ENCODE data around the gene SARDH. TPM values are rescaled to one million over a fixed set of nuclear protein-coding genes. Genes with fewer than 3 reads are reported as not detected.
A peak's percentile ranks its signal among the peaks of the same experiment; 100 is the strongest.

Gene SARDH
- total RNA-seq, 3 donors from 2014 or later, result 3.6 to 5.5 (median 5.0) TPM

GRCh38 chr9:133653638-133654037 is 84.5 kb downstream of the SARDH start:
- Mint-ChIP-seq H3K27me3 (ENCODE audit: low read depth) (peaks cover 53% of the 10 kb centered on the region), H3K9me3 (no peaks in the 10 kb centered on the region)
- no peak for ATAC-seq

GRCh38 chr9:133650026-133650425 is 88.1 kb downstream of the SARDH start:
- no peak for DNase-seq
- no peak for ATAC-seq
- peaks cover 2% of the 10 kb centered on the region for H3K4me1 Mint-ChIP-seq (ENCODE audit: low read depth)
- peaks cover 27% of the 10 kb centered on the region for H3K27me3 Mint-ChIP-seq (ENCODE audit: low read depth)
- H3K36me3 Mint-ChIP-seq (ENCODE audit: insufficient read depth), result no peaks in the 10 kb centered on the region
- H3K9me3 Mint-ChIP-seq, result no peaks in the 10 kb centered on the region
- no peak overlapping the region for H3K4me3 Mint-ChIP-seq

More at GRCh38 chr9:133653638-133654037, 84.5 kb downstream of the SARDH start:
- Mint-ChIP-seq H3K36me3 (ENCODE audit: insufficient read depth) (no peaks in the 10 kb centered on the region), H3K4me3 (no peak overlapping the region), H3K4me1 (ENCODE audit: low read depth) (peaks cover 20% of the 10 kb centered on the region)
- no peak for DNase-seq

DNA sequence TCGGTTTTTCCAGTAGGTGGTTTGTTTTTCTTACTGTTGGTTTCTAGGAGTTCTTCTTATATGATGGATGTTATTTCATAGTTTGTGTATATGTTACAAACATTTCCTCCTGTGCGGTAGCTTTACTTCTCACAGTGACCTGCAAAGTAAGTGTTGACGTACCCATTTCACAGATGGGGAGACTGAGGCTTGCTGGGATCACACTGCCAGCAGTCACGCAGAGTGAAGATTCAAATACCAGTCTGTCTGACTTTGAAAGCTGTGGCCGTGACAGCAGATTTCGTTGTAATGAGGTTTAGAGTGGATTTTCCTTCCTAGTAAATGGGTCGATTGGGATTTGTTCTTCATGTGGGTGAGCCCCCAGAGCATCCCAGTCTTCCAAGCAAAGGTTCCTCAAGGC is 89.0 kb downstream of the SARDH start:
- Mint-ChIP-seq H3K4me3 (no peak overlapping the region), H3K9me3 (no peaks in the 10 kb centered on the region), H3K27me3 (ENCODE audit: low read depth) (peaks cover 24% of the 10 kb centered on the region), H3K4me1 (ENCODE audit: low read depth) (peaks cover 2% of the 10 kb centered on the region), H3K36me3 (ENCODE audit: insufficient read depth) (no peaks in the 10 kb centered on the region)
- DNase-seq, result no peak
- ATAC-seq, result no peak

GRCh38 chr9:133647765-133648469 is 90.2 kb downstream of the SARDH start:
- Mint-ChIP-seq H3K4me3 (no peak overlapping the region), H3K36me3 (ENCODE audit: insufficient read depth) (no peaks in the 10 kb centered on the region), H3K27me3 (ENCODE audit: low read depth) (peaks cover 18% of the 10 kb centered on the region), H3K4me1 (ENCODE audit: low read depth) (peaks cover 2% of the 10 kb centered on the region), H3K9me3 (no peaks in the 10 kb centered on the region)
- ATAC-seq (no peak), DNase-seq (no peak)

DNA sequence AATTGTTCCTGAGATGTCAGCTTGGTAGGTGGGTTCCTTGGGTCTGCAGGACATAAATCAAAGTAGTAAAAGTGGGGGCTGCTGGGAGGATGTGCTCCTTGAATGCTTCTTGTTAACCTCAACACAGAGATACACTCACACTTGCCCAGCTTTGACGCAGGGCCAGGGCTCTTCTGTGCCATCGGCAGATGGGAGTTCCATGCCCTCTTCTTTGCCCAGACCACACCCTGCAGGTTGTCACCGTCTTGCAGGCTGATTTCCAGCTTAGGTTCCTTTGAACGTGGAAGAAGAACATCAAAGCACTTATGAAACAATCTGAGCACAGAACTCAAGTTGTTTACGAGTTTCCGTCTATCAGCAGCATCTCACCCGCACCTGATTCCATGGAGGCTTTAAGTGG is 91.0 kb downstream of the SARDH start:
- no peak for ATAC-seq
- Mint-ChIP-seq H3K4me1 (ENCODE audit: low read depth) (peaks cover 2% of the 10 kb centered on the region), H3K4me3 (no peak overlapping the region), H3K9me3 (no peaks in the 10 kb centered on the region), H3K36me3 (ENCODE audit: insufficient read depth) (no peaks in the 10 kb centered on the region), H3K27me3 (ENCODE audit: low read depth) (peaks cover 14% of the 10 kb centered on the region)
- DNase-seq, result no peak

DNA sequence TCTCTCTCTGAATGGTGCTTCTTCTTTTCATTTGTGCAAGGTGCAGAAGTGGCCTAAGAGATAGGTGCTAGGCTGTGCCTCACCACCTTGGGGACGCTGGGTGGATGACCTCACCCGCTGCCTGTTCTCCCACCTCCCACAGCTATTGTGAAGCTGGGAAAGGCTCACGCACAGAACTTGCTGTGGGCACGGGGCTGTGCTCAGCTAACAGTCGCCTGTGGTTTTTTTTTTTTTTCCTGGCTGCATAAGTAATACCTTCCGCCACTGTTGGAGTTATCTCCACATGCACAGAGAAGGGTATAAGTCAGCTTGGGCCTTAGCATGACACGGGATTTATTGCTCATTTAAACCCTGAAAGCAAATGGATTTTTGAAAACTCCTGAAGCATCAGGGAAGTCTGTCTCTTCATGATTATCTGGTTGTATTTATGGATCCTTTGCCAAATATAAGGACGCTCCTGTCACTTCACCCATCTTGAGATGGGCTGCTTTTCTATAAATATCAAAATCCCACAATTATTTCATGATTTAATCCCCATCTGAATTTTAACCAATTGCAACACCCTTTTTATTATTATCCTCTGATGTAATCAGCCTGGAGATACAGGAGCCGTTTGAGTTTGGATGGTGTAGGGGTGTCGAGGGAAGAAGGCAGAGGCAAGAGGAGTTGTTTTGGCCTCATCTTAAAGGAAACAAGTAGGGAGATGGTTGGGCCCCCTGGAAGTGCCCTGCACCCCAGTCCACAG is 93.0 kb downstream of the SARDH start:
- peaks cover 10% of the 10 kb centered on the region for H3K27me3 Mint-ChIP-seq (ENCODE audit: low read depth)
- H3K9me3 Mint-ChIP-seq, result no peaks in the 10 kb centered on the region
- peak in 1 of 2 donors; percentile 18 for ATAC-seq
- no peak for DNase-seq
- H3K4me1 Mint-ChIP-seq (ENCODE audit: low read depth), result peaks cover 2% of the 10 kb centered on the region
- no peaks in the 10 kb centered on the region for H3K36me3 Mint-ChIP-seq (ENCODE audit: insufficient read depth)
- H3K4me3 Mint-ChIP-seq, result no peak overlapping the region

DNA sequence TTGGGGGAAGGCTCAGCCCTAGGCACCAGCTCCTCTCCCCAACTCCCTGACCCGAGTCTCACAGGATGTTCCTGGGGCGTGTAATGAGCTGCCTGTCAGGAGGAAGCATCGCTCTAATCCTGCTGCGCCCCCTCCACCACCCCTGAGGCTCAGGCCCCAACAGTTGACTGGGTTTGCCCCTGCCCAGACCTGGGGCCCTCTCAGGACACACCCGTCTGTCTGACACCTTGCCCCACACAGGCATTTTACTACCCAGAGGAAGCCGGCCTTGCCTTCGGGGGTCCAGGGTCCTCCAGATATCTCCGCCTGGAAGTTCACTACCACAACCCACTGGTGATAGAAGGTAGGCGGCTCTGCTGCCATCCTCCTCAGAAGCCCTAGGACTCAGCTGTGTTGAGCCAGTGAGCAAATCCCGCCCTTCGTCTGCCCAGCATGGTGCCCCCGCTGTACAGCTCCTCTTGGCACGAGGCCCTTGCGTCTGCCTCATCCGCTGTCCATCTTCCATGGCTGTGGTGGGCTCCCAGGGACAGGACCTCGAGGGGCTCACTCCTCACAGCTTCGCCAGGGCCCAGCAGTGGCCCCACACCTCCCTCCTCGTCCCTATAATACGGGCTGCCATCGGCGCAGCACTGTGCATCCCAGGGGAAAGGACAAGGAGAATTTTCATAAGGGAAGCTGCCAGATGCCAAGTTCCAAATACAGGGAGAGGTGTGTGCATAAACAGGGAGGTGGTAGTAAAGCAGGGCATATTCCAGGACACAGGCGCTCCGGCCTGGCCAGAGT is 94.0 kb downstream of the SARDH start:
- ATAC-seq (no peak), DNase-seq (no peak)
- Mint-ChIP-seq H3K4me1 (ENCODE audit: low read depth) (peaks cover 2% of the 10 kb centered on the region), H3K27me3 (ENCODE audit: low read depth) (peaks cover 6% of the 10 kb centered on the region), H3K9me3 (no peaks in the 10 kb centered on the region), H3K36me3 (ENCODE audit: insufficient read depth) (no peaks in the 10 kb centered on the region), H3K4me3 (no peak overlapping the region)

DNA sequence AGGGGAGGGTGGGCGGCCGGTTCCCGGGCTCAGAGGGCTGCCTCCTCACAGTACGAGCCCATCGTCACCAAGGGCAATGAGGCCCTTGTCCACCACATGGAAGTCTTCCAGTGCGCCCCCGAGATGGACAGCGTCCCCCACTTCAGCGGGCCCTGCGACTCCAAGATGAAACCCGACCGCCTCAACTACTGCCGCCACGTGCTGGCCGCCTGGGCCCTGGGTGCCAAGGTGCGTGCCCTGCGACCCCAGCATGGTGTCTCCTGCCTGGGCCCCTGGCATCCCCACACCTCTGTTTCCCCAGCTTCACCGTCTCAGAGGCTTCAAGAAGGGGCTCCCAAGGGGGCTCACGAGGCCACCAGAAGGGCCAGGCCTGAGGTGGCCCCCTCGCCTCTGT is 94.8 kb downstream of the SARDH start:
- DNase-seq (no peak), ATAC-seq (no peak)
- Mint-ChIP-seq H3K4me3 (no peak overlapping the region), H3K4me1 (ENCODE audit: low read depth) (peaks cover 2% of the 10 kb centered on the region), H3K36me3 (ENCODE audit: insufficient read depth) (no peaks in the 10 kb centered on the region), H3K9me3 (no peaks in the 10 kb centered on the region), H3K27me3 (ENCODE audit: low read depth) (peaks cover 6% of the 10 kb centered on the region)

- Mint-ChIP-seq H3K36me3 (ENCODE audit: insufficient read depth) (no peaks in the 10 kb centered on the region), H3K9me3 (no peaks in the 10 kb centered on the region), H3K4me3 (no peak overlapping the region), H3K27me3 (ENCODE audit: low read depth) (peaks cover 6% of the 10 kb centered on the region), H3K4me1 (ENCODE audit: low read depth) (peaks cover 2% of the 10 kb centered on the region)
- no peak for ATAC-seq
- DNase-seq, result no peak
These were observed 95.3 kb downstream of the SARDH start for GRCh38 chr9:133642708-133643361.

DNA sequence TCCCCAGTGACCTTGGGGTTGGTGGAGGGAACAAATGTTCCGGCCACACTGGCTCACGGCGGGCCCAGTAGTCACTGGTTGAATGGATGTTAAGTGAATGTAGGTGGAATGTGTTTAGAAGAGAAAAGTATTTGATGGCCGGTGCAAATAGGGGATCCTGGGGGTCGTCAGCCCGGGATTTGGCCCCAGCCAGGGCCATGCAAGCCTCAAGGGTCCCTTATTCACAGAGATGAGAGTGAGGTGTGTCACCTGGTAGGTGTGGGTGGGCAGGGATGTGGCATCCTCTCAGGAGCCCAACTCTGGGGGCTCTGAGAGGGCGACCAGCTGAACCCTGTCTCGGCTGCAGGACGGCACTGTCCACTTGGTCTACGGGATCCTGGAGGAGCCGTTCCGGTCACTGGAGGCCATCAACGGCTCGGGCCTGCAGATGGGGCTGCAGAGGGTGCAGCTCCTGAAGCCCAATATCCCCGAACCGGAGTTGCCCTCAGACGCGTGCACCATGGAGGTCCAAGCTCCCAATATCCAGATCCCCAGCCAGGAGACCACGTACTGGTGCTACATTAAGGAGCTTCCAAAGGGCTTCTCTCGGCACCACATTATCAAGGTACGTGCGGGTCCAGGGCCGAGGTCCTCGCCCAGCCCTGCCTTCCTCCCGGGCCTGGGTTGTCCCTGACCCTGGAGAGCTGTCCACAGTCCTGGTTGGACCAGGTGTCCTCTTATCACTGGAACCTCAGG is 96.1 kb downstream of the SARDH start:
- Mint-ChIP-seq H3K27me3 (ENCODE audit: low read depth) (peaks cover 4% of the 10 kb centered on the region), H3K9me3 (no peaks in the 10 kb centered on the region), H3K4me1 (ENCODE audit: low read depth) (no peaks in the 10 kb centered on the region), H3K4me3 (no peak overlapping the region), H3K36me3 (ENCODE audit: insufficient read depth) (no peaks in the 10 kb centered on the region)
- DNase-seq (no peak), ATAC-seq (no peak)

- no peak for DNase-seq
- Mint-ChIP-seq H3K4me1 (ENCODE audit: low read depth) (no peaks in the 10 kb centered on the region), H3K27me3 (ENCODE audit: low read depth) (peaks cover 4% of the 10 kb centered on the region), H3K9me3 (no peaks in the 10 kb centered on the region), H3K4me3 (no peak overlapping the region), H3K36me3 (ENCODE audit: insufficient read depth) (no peaks in the 10 kb centered on the region)
- no peak for ATAC-seq
These were observed 96.8 kb downstream of the SARDH start for GRCh38 chr9:133641396-133641655.

GRCh38 chr9:133640580-133641395 is 97.4 kb downstream of the SARDH start:
- H3K36me3 Mint-ChIP-seq (ENCODE audit: insufficient read depth), result no peaks in the 10 kb centered on the region
- no peak for DNase-seq
- H3K27me3 Mint-ChIP-seq (ENCODE audit: low read depth), result peaks cover 4% of the 10 kb centered on the region
- ATAC-seq, result no peak
- no peaks in the 10 kb centered on the region for H3K9me3 Mint-ChIP-seq
- no peak overlapping the region for H3K4me3 Mint-ChIP-seq
- no peaks in the 10 kb centered on the region for H3K4me1 Mint-ChIP-seq (ENCODE audit: low read depth)

- ATAC-seq (no peak), DNase-seq (no peak)
- H3K4me1 Mint-ChIP-seq (ENCODE audit: low read depth), result no peaks in the 10 kb centered on the region
- peaks cover 4% of the 10 kb centered on the region for H3K27me3 Mint-ChIP-seq (ENCODE audit: low read depth)
- H3K4me3 Mint-ChIP-seq, result no peak overlapping the region
- H3K36me3 Mint-ChIP-seq (ENCODE audit: insufficient read depth), result no peaks in the 10 kb centered on the region
- H3K9me3 Mint-ChIP-seq, result no peaks in the 10 kb centered on the region
These were observed 98.0 kb downstream of the SARDH start for GRCh38 chr9:133640160-133640559.
